GM12873 (cell line): ENCODE measurements around the gene MNX1.

Experiments used
- CTCF ChIP-seq: IDR thresholded peaks from 2 replicates; pipeline ENCODE4 v1.5.1; 2012; ENCODE audit warnings: low read depth, mild to moderate bottlenecking, moderate library complexity, low read length, control low read depth; ENCODE audit not compliant: insufficient read depth; ENCODE audit errors: missing control alignments

MNX1 gene

GRCh38 chr7:157017603-157018327 lies 7.3 kb upstream of the MNX1 start:
- TF ChIP-seq CTCF: no peak

GRCh38 chr7:157017149-157017548 lies 6.7 kb upstream of the MNX1 start:
- TF ChIP-seq CTCF: no peak

- no peak for TF ChIP-seq CTCF
Measured at GRCh38 chr7:157016352-157017041, 6.0 kb upstream of the MNX1 start.

GRCh38 chr7:157016024-157016351 lies 5.5 kb upstream of the MNX1 start:
- no peak for TF ChIP-seq CTCF

- TF ChIP-seq CTCF: no peak
Measured at GRCh38 chr7:157014635-157015555, 4.4 kb upstream of the MNX1 start.

- TF ChIP-seq CTCF: no peak
Measured at GRCh38 chr7:157013602-157014549, 3.4 kb upstream of the MNX1 start.
